H9 (cell line): ENCODE measurements around the gene ZNF346. TPM values are rescaled to one million over a fixed set of nuclear protein-coding genes. Genes with fewer than 3 reads are reported as not detected.
A peak's percentile ranks its signal among the peaks of the same experiment; 100 is the strongest.

Experiments used
- DNase-seq: peaks from one replicate; pipeline ENCODE4 v3.0.0-alpha.2; 2017
- H2AFZ ChIP-seq: one replicate; pipeline ENCODE4 v1.6.1; 2013; ENCODE audit warnings: mild to moderate bottlenecking, low read length, control low read depth, moderate library complexity
- H2AK5ac ChIP-seq: 2 replicates; pipeline ENCODE4 v1.6.1; 2013; ENCODE audit warnings: low read length, control low read depth, mixed read lengths; ENCODE audit not compliant: insufficient read length
- H2BK120ac ChIP-seq: one replicate; pipeline ENCODE4 v1.6.1; 2013; ENCODE audit warnings: low read depth, mild to moderate bottlenecking, low read length, control low read depth, inconsistent platforms; ENCODE audit not compliant: poor library complexity, severe bottlenecking
- H2BK12ac ChIP-seq: 2 replicates; pipeline ENCODE4 v1.6.1; 2013; ENCODE audit warnings: low read length, control low read depth, mixed read lengths, low read depth; ENCODE audit not compliant: insufficient read length
- H2BK15ac ChIP-seq: 2 replicates; pipeline ENCODE4 v1.6.1; 2013; ENCODE audit warnings: low read depth, low read length, control low read depth
- H2BK20ac ChIP-seq: one replicate; pipeline ENCODE4 v1.6.1; 2013; ENCODE audit warnings: low read depth, mild to moderate bottlenecking, low read length, control low read depth, inconsistent platforms; ENCODE audit not compliant: poor library complexity, severe bottlenecking
- H2BK5ac ChIP-seq: 2 replicates; pipeline ENCODE4 v1.6.1; 2013; ENCODE audit warnings: low read length, control low read depth, mixed read lengths; ENCODE audit not compliant: insufficient read length
- H3K14ac ChIP-seq: 2 replicates; pipeline ENCODE4 v1.6.1; 2013; ENCODE audit warnings: low read length, control low read depth; ENCODE audit not compliant: insufficient read depth
- H3K18ac ChIP-seq: 2 replicates; pipeline ENCODE4 v1.6.1; 2013; ENCODE audit warnings: low read depth, mild to moderate bottlenecking, mixed read lengths, low read length, control low read depth; ENCODE audit not compliant: insufficient read length
- H3K23ac ChIP-seq: 2 replicates; pipeline ENCODE4 v1.6.1; 2013; ENCODE audit warnings: low read length, control low read depth, mixed read lengths, low read depth; ENCODE audit not compliant: insufficient read length
- H3K23me2 ChIP-seq: 2 replicates; pipeline ENCODE4 v1.6.1; 2013; ENCODE audit warnings: low read depth, mild to moderate bottlenecking, mixed read lengths, low read length, control low read depth; ENCODE audit not compliant: insufficient read length, poor library complexity, severe bottlenecking
- H3K27ac ChIP-seq: 2 replicates; pipeline ENCODE4 v1.5.1; 2013; ENCODE audit warnings: low read length, control low read depth, mixed read lengths, low read depth; ENCODE audit not compliant: insufficient read length
- H3K27me3 ChIP-seq: 2 replicates; pipeline ENCODE4 v1.6.1; 2013; ENCODE audit warnings: low read length, control low read depth, inconsistent platforms; ENCODE audit not compliant: insufficient read depth
- H3K4ac ChIP-seq: 2 replicates; pipeline ENCODE4 v1.6.1; 2013; ENCODE audit warnings: low read depth, mild to moderate bottlenecking, control low read depth, inconsistent platforms, low read length, moderate library complexity
- H3K4me1 ChIP-seq: 2 replicates; pipeline ENCODE4 v1.6.1; 2013; ENCODE audit warnings: low read length, control low read depth, inconsistent platforms; ENCODE audit not compliant: insufficient read depth
- H3K4me2 ChIP-seq: 2 replicates; pipeline ENCODE4 v1.6.1; 2013; ENCODE audit warnings: low read length, control low read depth, mixed read lengths; ENCODE audit not compliant: insufficient read length, insufficient read depth
- H3K56ac ChIP-seq: 2 replicates; pipeline ENCODE4 v1.6.1; 2013; ENCODE audit warnings: low read depth, mild to moderate bottlenecking, mixed read lengths, low read length, control low read depth; ENCODE audit not compliant: insufficient read length
- H3K79me1 ChIP-seq: 2 replicates; pipeline ENCODE4 v1.6.1; 2013; ENCODE audit warnings: low read depth, mild to moderate bottlenecking, moderate library complexity, low read length, control low read depth, inconsistent platforms; ENCODE audit not compliant: insufficient read depth, poor library complexity, severe bottlenecking
- H3K79me2 ChIP-seq: 2 replicates; pipeline ENCODE4 v1.6.1; 2013; ENCODE audit warnings: low read length, control low read depth, inconsistent platforms; ENCODE audit not compliant: insufficient read depth
- H3K9ac ChIP-seq: 2 replicates; pipeline ENCODE4 v1.6.1; 2013; ENCODE audit warnings: low read length, control low read depth, mixed read lengths; ENCODE audit not compliant: insufficient read length; ENCODE audit errors: extremely low read depth
- H3K9me3 ChIP-seq: one replicate; pipeline ENCODE4 v1.6.1; 2013; ENCODE audit warnings: low read depth, low read length, inconsistent platforms; ENCODE audit not compliant: control insufficient read depth
- H3T11ph ChIP-seq: one replicate; pipeline ENCODE4 v1.6.1; 2013; ENCODE audit warnings: mild to moderate bottlenecking, low read length, control low read depth, inconsistent platforms
- H4K20me1 ChIP-seq: one replicate; pipeline ENCODE4 v1.6.1; 2013; ENCODE audit not compliant: control insufficient read depth, insufficient read length, insufficient read depth
- H4K5ac ChIP-seq: 2 replicates; pipeline ENCODE4 v1.6.1; 2013; ENCODE audit warnings: low read depth, mild to moderate bottlenecking, mixed read lengths, low read length, control low read depth; ENCODE audit not compliant: insufficient read length
- H4K8ac ChIP-seq: replicated peaks from 2 replicates; pipeline ENCODE4 v1.6.1; 2013; ENCODE audit warnings: low read length, control low read depth, mixed read lengths, low read depth; ENCODE audit not compliant: insufficient read length
- H4K91ac ChIP-seq: 2 replicates; pipeline ENCODE4 v1.6.1; 2013; ENCODE audit warnings: low read depth, mild to moderate bottlenecking, moderate library complexity, mixed read lengths, low read length, control low read depth; ENCODE audit not compliant: insufficient read length
- H3K27ac Mint-ChIP-seq, 3 experiments: 2 replicates in 2 of 3; 3 replicates in 1 of 3; pipeline ENCODE4 v1.8.0; 2020 to 2021; ENCODE audit warnings: mixed read lengths in 3 of 3, mild to moderate bottlenecking in 1 of 3, moderate library complexity in 1 of 3
- H3K27me3 Mint-ChIP-seq: 2 replicates; pipeline ENCODE4 v1.8.0; 2021; ENCODE audit warnings: low read depth, mild to moderate bottlenecking, moderate library complexity, mixed read lengths
- H3K36me3 Mint-ChIP-seq, 3 experiments: 2 replicates in 2 of 3; 3 replicates in 1 of 3; pipeline ENCODE4 v1.8.0; 2020 to 2021; ENCODE audit warnings: low read depth in 3 of 3, mixed read lengths in 3 of 3; ENCODE audit not compliant: insufficient read depth in 1 of 3
- H3K4me1 Mint-ChIP-seq, 2 experiments: 2 replicates each; pipeline ENCODE4 v1.8.0; 2020; ENCODE audit warnings: mixed read lengths in 2 of 2
- H3K4me3 Mint-ChIP-seq, 2 experiments: 2 replicates in 1 of 2; 3 replicates in 1 of 2; pipeline ENCODE4 v1.8.0; 2020 to 2021; ENCODE audit warnings: mild to moderate bottlenecking in 2 of 2, mixed read lengths in 2 of 2, moderate library complexity in 1 of 2
- H3K9me3 Mint-ChIP-seq, 2 experiments: 2 replicates in 1 of 2; 3 replicates in 1 of 2; pipeline ENCODE4 v1.8.0; 2020; ENCODE audit warnings: mild to moderate bottlenecking in 2 of 2, mixed read lengths in 2 of 2, moderate library complexity in 1 of 2
- CTCF ChIP-seq: fragments of 200-600 bp; sonication (generic); conservative IDR thresholded peaks from 3 replicates; pipeline ENCODE4 v1.8.0; 2021; ENCODE audit warnings: antibody characterized with exemption, mild to moderate bottlenecking
- WGBS: extraction: QIAGEN DNeasy Blood & Tissue Kit; methylation state at CpG from one replicate; pipeline ENCODE4 v1.1.7; 2013; ENCODE audit warnings: missing lambda C conversion rate, low lambda C conversion rate, mixed read lengths; ENCODE audit not compliant: insufficient read length; ENCODE audit errors: extremely low coverage; 5-methylcytosine and 5-hydroxymethylcytosine counted together
- total RNA-seq: library from RNA; stranded (reverse); gene quantifications from 2 replicates; pipeline ENCODE4 v1.2.1, GENCODE V29; 2021

The ZNF346 gene
- total RNA-seq, 1 experiment from 2014 or later = 22.7 TPM

DNA sequence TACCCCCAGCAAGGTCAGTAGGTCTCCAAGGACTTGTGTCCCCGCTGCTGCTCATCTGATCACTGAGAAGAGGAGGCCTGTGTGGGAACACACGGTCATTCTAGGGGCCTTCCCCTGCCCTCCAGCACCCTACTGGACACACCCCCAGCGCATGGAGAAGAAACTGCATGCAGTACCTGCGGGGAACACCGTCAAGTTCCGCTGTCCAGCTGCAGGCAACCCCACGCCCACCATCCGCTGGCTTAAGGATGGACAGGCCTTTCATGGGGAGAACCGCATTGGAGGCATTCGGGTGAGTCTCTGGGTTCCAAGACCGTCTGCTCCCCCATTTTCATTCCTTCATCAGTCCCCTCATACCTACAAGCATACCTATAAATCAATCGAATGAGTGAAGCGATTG is 68.3 kb downstream of the ZNF346 start:
- no peak overlapping the region for H2BK20ac ChIP-seq
- H3K4me1 ChIP-seq = peaks cover 5% of the 10 kb centered on the region
- no peak overlapping the region for H2BK12ac ChIP-seq
- peaks cover 4% of the 10 kb centered on the region; the same call in 1 of the 2 replicates for H3K79me2 ChIP-seq
- H3K27ac Mint-ChIP-seq = peak overlapping the region in 1 of 3 experiments; percentile 77; a peak in 1 of 7 replicates
- no peak overlapping the region for H3K4me3 Mint-ChIP-seq
- H3K18ac ChIP-seq = no peak overlapping the region
- no peak for DNase-seq
- H3K56ac ChIP-seq = no peak overlapping the region
- H3K36me3 Mint-ChIP-seq = peaks cover 29 to 56% (median 50%) of the 10 kb centered on the region in 3 experiments; a peak in 6 of 7 replicates
- no peak overlapping the region for H4K8ac ChIP-seq
- no peaks in the 10 kb centered on the region for H4K20me1 ChIP-seq
- no peaks in the 10 kb centered on the region; a peak in 1 of 5 replicates for H3K9me3 Mint-ChIP-seq
- no peaks in the 10 kb centered on the region for H3K9me3 ChIP-seq
- no peak overlapping the region for H2AFZ ChIP-seq
- no peaks in the 10 kb centered on the region for H3K79me1 ChIP-seq
- no peak overlapping the region for H3K4ac ChIP-seq
- H3T11ph ChIP-seq = no peak overlapping the region
- WGBS = no CpG with 5 or more reads among the region's 13 CpGs
- H3K23me2 ChIP-seq = no peaks in the 10 kb centered on the region
- H3K9ac ChIP-seq = no peak overlapping the region
- H3K27ac ChIP-seq = no peak overlapping the region
- TF ChIP-seq CTCF = no peak
- no peaks in the 10 kb centered on the region; the same call in 1 of the 2 replicates for H3K27me3 Mint-ChIP-seq
- no peaks in the 10 kb centered on the region for H3K27me3 ChIP-seq
- H2BK15ac ChIP-seq = no peak overlapping the region
- H3K4me2 ChIP-seq = no peak overlapping the region
- H3K23ac ChIP-seq = no peak overlapping the region
- no peak overlapping the region for H2AK5ac ChIP-seq
- peaks cover 17 to 22% of the 10 kb centered on the region in 2 experiments for H3K4me1 Mint-ChIP-seq
- no peak overlapping the region for H2BK120ac ChIP-seq
- H2BK5ac ChIP-seq = no peak overlapping the region
- H4K91ac ChIP-seq = no peak overlapping the region
- H3K14ac ChIP-seq = no peak overlapping the region
- no peak overlapping the region for H4K5ac ChIP-seq
